HG03060 (cell line): ENCODE results near the gene TRIP13.
"Not testable (repeated sequence)": the region's sequence is repeated elsewhere in the genome, so short reads cannot be mapped to it uniquely, and the experiment has no call there.

Experiments
- ATAC-seq: cut with Tn5 transposase; IDR thresholded peaks from one replicate; pipeline ENCODE4 v1.9.1; 2021; ENCODE audit warnings: low read depth, moderate number of reproducible peaks; ENCODE audit not compliant: unreplicated experiment

TRIP13 gene, protein sequence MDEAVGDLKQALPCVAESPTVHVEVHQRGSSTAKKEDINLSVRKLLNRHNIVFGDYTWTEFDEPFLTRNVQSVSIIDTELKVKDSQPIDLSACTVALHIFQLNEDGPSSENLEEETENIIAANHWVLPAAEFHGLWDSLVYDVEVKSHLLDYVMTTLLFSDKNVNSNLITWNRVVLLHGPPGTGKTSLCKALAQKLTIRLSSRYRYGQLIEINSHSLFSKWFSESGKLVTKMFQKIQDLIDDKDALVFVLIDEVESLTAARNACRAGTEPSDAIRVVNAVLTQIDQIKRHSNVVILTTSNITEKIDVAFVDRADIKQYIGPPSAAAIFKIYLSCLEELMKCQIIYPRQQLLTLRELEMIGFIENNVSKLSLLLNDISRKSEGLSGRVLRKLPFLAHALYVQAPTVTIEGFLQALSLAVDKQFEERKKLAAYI

DNA sequence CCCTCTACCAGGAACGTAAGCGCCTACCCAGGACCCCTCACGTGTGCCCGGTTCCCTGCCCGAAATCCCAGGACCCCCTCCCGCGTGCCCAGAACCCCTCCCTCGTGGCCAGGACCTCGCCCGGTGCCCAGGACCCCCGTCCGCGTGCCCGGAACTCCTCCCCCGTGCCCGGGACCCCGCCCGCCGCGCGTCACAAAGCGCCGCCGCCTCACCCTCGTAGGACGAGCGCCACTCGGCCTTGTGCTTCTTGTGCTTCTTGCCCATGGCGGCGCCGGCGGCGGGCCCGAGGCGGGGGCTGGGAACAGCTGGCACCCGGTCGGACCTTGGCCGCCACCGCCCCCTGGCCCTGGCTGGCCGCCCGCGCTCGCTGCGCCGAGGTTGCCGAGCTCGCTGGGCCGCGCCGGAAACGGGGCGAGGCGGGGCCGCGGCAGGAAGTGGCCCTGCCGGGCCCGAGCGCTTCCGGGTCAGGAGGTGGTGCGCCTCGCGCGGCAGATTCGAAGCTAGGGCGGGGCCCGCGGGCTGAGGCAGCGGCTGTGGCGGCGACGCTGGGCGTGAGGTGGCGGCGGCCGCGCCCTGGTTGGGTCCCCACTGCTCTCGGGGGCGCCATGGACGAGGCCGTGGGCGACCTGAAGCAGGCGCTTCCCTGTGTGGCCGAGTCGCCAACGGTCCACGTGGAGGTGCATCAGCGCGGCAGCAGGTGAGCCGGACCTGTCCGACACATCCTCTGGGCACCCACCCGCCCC, at the start of gene TRIP13, which contains the start of gene BRD9:
Gene TRIP13, plus strand, starts transcription at position 491 of the 743 bp plus-strand sequence. Its CDS starts 115 bp downstream, at position 606.
Gene BRD9, minus strand, starts transcription at position 408 of the 743 bp plus-strand sequence. Its CDS starts 144 bp downstream, at position 264.
- ATAC-seq: peak; percentile 87

DNA sequence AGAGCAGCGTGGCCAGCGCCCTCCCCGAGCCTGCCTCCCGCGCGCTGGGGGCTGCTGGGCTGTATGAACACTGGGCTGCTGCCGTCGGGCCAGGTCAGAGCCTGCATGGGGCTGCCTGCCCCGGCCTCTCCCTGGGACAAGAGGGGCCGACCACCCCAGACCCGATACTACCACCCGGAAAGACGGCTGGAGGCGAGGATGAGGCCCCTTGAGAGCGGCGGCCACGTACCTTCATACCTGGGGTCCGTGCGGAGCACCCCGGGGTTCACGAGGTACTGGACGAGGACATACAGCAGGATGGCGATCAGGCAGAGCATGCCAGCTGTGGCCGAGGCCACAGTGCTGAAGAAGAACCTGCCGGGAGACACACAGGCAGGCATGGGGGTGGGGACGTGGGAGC, 49.3 kb upstream of the TRIP13 start:
- not testable (repeated sequence) for ATAC-seq

DNA sequence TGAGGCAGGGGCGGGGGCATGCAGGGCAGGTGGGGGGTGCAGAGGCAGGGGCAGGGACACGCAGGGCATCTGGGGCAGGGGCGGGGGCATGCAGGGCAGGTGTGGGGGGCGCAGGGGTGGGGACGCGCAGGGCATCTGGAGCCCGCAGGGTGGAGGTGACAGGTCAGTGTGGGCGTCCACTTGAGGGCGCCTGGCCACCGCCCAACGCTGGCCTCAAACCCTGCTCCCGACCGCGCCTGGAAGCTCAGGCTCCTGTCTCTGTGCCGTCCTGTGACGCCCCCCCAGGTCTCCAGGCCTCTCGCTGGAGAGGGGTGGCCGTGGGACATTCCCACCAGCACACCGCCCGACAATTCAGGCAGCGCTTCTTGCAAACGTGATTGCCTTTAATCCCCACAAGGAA, 48.8 kb upstream of the TRIP13 start:
- not testable (repeated sequence) for ATAC-seq

DNA sequence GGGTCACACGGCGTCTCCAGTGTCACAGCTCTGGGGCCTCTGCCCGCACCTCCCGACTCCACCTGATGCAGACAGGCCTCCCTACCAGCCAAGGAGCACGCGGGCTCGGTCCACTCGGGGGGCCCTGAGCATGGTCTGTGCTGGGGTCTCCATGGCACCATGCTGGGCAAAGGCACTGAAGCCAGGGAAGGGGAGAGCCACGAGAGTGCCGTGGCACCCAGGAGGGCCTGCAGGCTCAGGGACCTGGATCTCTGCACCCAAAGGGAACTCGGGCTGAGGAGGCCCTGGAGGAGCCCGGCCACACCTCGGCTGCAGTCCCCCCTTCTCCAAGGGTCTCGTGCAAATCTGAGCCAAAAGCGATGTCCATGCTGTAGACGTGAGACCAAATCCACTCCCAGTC, 48.3 kb upstream of the TRIP13 start:
- not testable (repeated sequence) for ATAC-seq

DNA sequence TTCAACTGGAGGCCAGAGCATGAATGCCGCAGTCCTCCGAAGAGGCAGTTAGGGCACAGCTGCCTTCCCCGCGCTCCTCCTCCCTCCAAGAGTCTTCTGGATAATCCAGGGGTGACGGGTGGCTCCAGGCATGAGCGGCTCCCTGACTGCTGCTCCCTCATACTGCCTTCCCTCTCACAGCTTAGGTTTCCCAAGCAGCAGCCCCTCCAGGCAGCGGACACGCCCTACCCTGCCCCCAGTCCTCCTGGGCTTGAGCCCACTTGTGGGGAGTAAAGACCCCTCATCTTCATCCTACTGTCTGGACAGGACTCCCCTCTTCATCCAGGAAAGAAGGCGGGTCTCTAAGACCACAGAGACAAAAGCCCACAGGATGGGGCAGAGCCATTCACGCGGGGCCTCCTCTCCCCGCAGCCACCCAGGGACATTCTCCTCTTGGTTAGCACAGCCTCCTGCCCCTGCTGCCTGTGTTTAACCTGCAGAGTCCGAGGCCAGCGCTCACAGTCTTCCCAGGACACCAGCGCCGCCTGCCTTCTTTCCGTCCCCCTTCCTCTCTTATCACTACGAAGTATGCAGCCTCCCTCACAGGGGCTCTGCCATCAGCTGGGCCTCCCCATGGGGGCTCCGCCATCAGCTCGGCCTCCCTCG, 47.5 kb upstream of the TRIP13 start:
- ATAC-seq: not testable (repeated sequence)

DNA sequence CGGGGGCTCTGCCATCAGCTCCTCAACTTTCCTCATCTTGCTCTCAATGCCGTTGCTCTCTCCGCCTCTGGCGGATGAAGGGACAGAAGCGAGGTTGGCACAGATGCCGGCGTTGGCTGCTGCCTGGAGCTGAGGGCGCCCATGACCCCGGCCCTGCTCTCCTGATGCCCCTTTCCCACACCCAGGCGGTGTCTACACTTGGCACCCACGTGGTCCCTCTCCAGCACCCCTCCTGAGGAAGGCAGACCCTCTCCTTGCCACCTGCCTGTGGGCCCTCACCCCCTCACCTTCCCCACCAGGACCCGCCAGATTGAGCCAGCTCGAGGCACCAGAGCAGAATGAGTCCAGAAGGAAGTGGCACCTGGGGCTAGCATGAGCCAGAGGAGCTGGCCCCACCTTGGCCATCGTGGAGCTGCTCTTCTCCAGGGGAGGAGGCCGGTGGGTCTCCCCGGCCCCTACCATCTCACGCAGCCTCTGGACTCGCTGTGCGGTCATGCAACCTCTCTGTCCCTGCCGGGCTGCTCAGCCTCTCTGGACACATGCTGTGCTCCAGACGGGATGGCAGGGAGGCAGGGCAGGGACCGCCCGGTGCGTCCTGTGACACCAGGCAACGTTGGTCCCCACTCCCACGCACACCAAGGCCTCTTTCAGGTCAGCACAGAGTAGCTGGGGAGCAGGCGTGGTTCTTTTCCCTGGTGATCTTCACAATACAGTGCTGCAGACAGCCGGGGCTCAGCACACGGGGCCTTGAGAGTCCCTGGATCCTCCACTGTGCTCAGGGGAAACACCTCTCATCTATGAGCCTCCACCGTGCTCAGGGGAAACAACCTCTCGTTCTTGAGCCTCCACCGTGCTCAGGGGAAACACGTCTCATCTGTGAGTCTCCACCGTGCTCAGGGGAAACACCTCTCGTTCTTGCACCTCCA, 46.7 kb upstream of the TRIP13 start:
- ATAC-seq: not testable (repeated sequence)

DNA sequence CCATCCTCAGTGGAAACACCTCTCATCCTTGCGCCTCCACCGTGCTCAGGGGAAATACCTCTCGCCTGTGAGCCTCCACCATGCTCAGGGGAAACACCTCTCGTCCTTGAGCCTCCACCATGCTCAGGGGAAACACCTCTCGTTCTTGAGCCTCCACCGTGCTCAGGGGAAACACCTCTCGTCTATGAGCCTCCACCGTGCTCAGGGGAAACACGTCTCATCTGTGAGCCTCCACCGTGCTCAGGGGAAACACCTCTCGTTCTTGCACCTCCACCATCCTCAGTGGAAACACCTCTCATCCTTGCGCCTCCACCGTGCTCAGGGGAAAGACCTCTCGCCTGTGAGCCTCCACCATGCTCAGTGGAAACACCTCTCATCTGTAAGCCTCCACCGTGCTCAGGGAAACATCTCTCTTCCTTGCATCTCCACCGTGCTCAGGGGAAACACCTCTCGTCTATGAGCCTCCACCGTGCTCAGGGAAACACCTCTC, 46.0 kb upstream of the TRIP13 start:
- ATAC-seq: not testable (repeated sequence)

DNA sequence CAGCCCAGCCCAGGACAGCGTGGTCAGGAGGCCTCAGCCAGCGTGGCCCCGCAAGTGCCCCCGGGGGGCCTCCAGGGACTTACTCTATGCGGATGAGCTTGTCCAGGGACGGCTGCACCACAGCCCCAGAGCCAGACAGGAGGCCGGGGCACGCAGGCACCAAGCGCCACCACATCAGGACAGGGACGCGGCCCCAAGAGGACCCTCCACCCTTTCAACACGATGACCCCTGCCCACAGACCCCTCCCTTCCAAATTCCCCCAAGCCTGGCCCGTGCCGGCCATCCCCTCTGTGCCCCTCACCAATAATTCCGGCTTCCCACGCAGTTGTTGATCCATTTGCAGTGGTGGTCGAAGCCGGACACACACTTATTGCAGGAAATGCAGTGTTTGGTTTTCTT, 45.5 kb upstream of the TRIP13 start:
- not testable (repeated sequence) for ATAC-seq

DNA sequence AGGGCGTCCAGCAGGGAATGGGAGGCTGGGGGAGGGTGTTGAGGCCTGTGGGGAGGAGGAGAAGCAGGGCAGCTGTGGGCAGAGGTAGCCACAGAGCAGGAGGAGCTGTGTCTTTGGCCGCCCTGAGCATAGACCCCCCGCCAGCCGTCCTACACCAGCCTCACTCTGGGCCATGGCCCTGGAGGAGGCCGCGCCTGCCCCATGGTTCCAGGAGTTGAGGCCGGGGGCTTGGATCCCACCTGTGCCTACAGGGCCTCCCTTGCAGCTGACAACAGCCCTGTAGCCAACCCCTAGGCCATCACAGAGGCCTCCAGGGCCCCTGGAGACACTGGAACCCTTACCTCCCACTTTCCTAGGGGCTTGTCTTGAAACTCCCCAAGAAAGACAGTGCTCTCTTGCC, 44.9 kb upstream of the TRIP13 start:
- not testable (repeated sequence) for ATAC-seq

DNA sequence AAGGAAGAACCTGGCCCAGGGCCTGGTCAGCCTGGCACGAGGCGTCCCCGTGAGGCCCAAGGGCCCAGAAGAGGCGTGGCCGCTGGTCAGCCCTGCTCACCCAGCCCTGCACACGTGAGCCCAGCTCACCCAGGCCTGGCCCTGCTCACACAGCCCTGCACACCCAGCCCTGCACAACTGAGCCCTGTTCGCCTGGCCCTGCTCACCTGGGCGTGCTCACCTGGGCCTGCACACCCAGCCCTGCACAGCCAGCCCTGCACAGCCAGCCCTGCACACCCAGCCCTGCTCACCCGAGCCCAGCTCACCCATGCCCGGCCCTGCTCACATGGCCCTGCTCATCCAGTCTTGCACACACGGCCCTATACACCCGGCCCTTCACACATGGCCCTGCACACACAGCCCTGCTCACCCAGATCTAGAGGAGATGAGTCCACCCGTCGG, 44.0 kb upstream of the TRIP13 start:
- ATAC-seq: no peak

DNA sequence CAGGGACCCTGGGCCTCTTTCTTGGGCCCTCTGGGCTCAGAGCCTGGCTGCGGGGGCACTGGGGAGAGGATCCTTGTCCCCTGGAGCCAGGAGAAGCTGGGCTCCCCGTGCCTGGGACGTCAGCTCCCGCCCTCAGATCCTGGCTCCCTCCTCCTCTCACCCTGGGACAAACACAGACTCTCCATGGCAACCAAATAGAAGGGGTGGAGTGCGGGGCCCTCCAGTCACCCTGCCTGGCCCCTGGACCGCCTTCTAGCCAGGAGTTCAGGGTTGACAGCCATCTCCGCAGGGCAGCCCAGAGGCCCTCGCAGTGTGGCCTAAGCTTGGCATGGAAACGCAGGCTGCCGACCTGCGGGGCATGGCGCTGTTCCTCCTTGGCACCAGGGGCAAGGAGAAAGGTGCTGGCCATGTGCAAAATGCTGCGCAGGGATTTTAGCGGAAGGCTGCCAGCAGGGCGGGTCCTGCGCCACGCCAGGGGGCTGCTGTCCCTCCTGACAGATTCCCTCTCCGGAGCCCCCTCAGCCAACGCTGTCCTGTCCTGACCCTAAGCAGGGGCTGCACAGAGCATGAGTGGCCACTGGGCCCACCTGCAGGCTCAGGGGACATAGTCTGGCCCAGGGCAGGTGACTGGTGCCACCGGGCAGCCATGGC, 42.9 kb upstream of the TRIP13 start:
- ATAC-seq: no peak

DNA sequence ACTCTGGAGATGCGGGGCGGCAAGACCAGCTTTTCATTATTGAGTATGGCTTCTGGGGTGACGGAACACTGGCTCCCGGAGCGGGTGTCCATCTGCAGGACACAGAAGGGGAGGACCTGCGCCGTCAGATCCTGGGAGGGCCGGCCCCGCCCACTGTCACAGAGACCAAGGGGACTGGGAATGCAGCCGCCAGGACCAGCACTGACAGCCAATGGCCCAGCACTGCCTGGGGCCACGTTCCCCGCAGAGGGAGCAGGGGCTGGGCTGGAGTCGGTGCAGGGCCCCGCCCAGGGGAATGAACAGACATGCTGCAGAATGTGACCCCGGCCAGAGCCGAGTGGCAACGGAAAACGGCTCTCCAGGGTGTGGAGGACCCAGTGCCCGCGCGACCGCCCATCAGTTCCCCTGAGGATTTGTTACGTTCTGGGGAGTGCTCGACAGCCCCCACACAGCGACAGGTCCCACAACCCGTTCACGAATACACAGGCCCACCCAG, 42.1 kb upstream of the TRIP13 start, which contains the start of gene ZDHHC11:
Gene ZDHHC11, minus strand, starts transcription at position 476 of the 496 bp plus-strand sequence. Its CDS starts 384 bp downstream, at position 92.
- ATAC-seq: no peak

DNA sequence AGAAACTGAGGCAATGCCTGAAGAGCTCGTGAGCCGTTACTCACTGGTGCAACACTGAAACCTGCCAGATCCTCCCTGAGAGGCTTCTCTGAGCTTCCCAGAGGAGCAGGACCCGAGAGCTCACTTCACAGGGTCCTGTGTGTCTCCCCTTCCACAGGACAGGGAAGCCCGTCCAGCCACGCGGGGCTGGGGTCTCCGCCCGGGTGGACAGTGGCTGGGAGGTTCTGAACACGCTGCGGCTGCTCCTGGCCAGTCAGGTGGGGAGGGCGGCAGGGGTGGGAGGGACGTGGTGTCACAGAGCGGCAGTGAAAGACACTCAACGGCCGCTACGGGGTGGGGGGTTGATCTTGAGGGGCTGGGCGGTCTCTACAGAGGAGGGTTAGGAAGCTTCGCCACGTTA, 41.6 kb upstream of the TRIP13 start:
- ATAC-seq: no peak

DNA sequence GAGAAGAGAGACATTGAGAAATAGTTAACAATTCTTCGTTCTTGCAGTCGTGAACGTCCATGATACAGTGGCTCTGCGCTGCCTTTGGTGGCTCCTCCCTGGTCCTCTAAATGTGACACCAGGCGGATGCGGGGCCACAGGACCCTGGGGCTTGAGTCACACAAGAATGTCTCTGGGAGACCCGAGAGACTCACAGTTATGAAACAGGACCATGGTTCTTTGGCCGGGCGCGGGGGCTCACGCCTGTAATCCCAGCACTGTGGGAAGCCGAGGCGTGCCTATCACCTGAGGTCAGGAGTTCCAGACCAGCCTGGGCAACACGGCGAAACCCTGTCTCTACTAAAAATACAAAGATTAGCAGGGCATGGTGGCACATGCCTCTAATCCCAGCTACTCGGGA, 41.1 kb upstream of the TRIP13 start:
- ATAC-seq: no peak

DNA sequence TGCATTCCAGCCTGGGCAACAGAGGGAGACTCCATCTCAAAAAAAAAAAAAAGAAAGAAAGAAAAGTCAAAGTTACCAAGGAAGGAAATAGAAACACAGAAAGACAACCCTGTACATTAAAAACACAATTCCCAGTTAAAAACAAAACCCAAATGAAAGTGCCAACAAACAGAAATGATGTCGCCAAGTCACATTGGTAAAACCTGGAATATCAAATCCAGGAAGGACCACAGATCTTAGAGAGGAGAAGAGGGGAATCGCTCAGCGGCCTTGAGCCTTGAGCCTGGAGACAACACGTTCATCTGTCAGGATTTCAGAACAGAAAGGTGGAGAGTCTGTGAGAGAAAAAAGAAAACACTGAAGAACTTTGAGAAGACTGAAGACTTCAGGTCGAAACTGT, 40.7 kb upstream of the TRIP13 start:
- no peak for ATAC-seq

DNA sequence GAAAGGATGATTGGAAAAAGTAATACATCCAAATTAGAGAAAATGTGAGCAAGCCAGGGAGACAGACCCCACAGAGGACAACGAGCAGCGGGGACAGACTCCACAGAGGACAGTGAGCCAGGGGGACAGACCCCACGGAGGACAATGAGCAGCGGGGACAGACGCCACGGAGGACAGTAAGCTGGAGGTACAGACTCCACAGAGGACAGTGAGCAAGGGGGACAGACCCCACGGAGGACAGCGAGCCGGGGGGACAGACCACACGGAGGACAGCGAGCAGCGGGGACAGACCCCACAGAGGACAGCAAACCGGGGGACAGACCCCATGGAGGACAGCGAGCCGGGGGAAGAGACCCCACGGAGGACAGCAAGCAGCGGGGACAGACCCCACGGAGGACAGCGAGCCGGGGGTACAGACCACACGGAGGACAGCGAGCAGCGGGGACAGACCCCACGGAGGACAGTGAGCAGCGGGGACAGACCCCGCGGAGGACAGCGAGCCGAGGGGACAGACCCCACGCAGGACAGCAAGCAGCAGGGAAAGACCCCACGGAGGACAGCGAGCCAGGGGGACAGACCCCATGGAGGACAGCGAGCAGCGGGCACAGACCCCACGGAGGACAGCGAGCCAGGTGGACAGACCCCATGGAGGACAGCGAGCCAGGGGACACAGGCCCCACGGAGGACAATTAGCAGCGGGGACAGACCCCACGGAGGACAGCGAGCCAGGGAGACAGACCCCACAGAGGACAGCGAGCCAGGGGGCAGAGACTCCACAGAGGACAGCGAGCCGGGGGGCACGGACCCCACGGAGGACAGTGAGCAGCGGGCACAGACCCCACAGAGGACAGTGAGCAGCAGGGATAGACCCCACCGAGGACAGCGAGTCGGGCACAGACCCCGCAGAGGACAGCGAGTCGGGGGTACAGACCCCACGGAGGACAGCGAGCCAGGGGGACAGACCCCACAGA, 40.0 kb upstream of the TRIP13 start:
- ATAC-seq: no peak

DNA sequence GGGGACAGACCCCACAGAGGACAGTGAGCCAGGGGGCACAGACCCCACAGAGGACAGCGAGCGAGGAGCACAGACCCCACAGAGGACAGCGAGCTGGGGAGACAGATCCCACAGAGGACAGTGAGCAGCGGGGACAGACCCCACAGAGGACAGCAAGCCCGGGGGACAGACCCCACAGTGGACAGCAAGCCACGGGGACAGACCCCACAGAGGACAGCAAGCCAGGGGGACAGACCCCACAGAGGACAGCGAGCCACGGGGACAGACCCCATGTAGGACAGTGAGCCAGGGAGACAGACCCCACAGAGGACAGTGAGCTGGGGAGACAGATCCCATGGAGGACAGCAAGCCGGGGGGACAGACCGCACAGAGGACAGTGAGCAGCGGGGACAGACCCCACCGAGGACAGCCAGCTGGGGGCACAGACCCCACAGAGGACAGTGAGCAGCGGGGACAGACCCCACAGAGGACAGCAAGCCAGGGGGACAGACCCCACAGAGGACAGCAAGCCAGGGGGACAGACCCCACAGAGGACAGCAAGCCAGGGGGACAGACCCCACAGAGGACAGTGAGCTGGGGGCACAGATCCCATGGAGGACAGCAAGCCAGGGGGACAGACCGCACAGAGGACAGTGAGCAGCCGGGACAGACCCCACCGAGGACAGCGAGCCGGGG, 39.1 kb upstream of the TRIP13 start:
- not testable (repeated sequence) for ATAC-seq
